Stomach (tissue), 4 donors: ENCODE measurements around the gene ASCC2.

Experiments
- CTCF ChIP-seq, 7 experiments: fragments of 450-650 bp in 4 of 7; fragments of 200-600 bp in 3 of 7; sonication (generic) in 3 of 7; IDR thresholded peaks; one replicate each; pipeline ENCODE4 v1.5.1; 2016 to 2019; ENCODE audit warnings: antibody characterized with exemption in 7 of 7, control low read depth in 2 of 7, mild to moderate bottlenecking in 1 of 7
- POLR2A ChIP-seq, 4 donors: fragments of 450-650 bp; IDR thresholded peaks; one replicate each; pipeline ENCODE4 v1.6.1; 2016; ENCODE audit warnings: antibody characterized with exemption in 4 of 4, control low read depth in 2 of 4, mild to moderate bottlenecking in 1 of 4, moderate library complexity in 1 of 4
- POLR2AphosphoS5 ChIP-seq, 3 donors: sonication (generic); formaldehyde crosslinking; IDR thresholded peaks; one replicate each; pipeline ENCODE4 v1.6.1; 2016; ENCODE audit warnings: antibody characterized with exemption in 3 of 3

GRCh38 chr22:29768052-29768693 lies 69.9 kb downstream of the ASCC2 start:
- TF ChIP-seq CTCF (IDR thresholded peaks at IDR 0.05) (no peak), POLR2AphosphoS5 (IDR thresholded peaks at IDR 0.05) (no peak), POLR2A (IDR thresholded peaks at IDR 0.05) (no peak)
